ENCODE results near the gene METTL26.
A peak's percentile ranks its signal among the peaks of the same experiment; 100 is the strongest.

The METTL26 gene

DNA sequence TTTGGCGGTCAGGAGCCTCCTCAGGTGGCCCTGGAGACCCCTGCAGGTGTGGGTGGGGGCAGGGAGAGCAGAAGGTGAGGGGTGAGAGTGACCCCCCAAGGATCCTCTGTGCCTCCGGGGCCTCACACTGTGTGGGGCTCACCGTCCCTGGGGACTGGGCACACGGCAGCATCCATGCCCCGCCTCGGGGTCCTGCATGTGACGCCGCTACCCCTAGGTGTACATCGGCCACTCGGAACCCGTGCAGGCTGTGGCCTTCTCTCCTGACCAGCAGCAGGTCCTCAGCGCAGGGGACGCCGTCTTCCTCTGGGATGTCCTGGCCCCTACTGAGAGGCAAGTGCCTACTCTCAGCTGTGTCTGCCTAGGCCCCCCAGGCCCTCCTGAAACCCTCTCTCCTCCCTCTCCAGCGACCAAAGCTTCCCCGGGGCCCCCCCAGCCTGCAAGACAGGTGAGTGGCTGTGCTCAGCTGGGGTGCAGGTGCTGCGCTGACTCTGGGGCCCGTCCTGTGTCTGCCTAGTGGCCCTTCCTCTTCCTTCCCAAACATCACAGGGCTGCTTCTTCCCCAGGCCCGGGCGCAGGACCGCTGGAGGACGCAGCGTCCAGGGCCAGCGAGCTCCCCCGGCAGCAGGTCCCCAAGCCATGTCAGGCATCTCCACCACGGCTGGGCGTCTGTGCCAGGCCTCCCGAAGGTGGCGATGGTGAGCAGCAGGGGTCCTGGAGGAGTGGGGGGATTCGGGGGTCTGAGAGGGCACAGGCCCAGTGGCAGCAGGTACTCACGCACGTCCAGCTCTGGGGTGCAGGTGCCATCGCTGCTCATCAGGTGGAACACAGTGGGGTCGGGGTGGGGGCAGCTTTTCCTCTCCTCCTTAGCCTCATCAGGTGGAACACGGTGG lies 22.8 kb upstream of the METTL26 start:
- no peak for DNase-seq (ENCODE audit: low spot score)

DNA sequence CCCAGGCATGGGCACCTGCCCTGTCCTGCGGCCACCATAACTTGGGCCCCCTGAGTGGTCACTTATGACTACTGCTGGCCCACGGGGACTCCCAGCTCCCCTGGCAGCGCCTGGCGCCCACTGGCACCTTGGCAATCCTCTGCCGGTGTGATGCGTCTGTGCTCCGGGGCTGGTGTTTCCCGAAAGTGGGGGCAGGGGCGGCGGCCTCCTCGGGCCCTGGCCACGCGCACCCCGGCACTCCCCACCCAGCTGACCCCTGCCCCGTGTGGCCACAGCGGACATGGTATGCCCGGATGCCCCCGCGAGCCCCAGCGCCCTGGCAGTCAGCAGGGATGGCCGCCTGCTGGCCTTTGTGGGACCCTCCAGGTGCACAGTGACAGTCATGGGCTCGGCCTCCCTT lies 21.4 kb upstream of the METTL26 start:
- no peak for DNase-seq (ENCODE audit: low spot score)

DNA sequence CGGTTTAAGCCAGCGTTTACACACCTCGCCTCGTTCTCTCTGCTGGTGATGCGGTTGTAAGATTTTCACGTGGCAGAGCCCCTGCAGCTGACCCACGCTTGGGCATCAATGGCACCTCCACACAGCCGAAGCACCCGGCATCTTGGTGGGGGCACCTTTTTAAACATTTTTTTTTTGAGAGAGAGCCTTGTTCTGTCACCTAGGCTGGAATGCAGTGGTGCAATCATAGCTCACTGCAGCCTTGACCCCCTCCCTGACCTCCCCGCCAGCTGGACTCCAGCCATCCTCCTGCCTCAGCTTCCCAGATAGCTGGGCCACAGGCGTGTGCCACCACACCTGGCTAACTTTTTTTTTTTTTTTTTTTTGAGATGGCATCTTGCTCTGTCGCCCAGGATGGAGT lies 17.9 kb upstream of the METTL26 start:
- no peak for DNase-seq (ENCODE audit: low spot score)

DNA sequence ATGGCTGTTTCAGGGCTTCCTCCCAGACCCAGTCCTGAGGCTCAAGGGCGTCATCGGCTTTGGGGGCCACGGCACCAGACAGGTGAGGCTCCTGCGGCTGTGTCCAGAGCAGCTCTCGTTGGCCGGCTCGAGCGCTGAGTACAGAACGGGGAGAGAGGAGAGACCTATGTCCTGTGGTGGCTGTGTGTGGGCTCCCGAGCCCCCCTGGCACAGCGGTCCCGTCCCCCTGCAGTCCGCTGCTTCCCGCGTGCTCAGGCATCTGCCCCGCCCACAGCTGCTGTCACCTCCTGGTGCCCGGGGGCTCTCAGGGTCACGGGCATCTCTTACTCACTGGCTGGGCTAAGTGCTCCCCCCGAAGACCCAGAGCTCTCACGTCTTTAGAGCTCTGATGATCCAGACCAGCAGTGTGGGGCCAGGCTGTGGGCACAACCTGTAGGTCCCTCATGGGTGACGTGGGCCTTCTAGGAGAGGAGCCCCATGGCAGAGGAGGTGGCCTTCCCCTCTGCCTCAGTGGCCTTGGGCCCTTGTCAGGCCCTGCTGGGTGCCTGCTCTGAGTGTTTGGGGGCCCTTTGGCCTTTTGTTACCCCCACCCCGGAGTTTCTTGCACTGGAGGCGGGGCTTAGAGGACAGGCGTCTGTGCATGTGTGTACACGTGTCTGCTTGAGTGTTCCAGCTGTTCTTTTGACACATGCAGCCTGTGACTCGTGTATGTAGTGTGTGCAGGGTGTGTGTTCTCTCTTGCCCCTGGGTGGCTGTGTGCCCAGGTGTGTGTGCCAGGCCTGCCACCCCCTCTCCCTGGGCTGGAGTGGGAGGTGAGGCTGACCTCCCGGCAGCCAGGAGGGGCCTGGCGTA lies 16.6 kb upstream of the METTL26 start:
- no peak for DNase-seq (ENCODE audit: low spot score)

GRCh38 chr16:651844-652243 lies 15.7 kb upstream of the METTL26 start:
- no peak for DNase-seq (ENCODE audit: low spot score)

DNA sequence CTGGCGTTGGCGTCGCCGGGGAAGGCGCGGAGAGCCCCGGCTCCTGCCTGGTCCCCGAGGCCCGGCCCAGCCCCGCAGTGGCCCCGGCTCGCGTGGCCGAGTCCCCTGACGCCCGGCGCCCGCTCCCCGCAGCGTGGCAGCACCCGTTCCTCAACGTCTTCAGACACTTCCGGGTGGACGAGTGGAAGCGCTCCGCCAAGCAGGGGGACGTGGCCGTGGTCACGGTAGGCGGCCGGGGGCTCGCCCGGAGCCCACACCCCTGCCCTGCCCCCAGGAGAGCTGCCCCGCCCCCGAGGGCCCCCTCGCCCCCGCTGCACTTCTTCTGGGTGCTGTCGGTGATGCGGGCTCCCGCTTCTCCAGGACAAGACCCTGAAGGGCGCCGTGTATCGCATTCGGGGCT lies 13.5 kb upstream of the METTL26 start:
- DNase-seq (ENCODE audit: low spot score), result no peak

DNA sequence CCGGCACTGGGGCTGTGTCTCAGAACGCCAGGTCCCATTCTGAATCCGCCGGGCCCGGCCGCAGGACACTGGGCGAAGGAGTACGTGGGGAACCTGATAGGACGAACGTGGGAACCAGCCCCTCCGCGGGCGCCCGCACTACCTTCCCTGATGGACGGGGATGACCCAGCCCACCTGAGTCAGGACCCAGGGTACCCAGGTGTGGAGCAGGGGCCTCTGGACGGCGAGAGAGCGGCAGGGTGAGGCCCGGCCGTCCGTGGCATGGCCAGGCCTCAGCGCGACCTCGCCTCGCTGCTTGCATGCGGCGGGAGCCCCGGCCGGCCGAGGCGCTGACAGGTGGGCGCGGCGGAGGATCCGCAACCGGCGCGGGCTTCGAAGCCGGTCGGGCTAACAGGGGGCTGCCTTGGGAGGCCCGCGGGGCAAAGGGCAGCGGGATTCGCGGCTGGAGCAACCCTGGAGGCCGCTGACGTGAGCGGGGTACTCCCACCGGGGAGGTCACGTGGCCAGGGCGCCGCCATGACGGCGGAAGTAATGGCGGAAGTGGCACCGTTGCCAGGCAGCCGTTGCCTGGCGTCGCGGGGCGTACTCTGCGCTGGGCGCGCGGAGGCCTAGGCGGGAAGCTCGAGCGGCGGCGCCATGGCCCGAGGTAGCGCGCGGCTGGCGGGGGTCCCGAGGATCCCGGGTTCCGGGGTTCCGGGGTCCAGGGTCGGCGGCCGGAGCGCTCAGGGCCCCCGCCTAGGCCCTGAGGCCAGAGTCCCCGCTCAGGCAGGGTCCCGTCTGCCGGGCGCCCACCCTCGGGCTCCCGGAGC lies 12.9 kb upstream of the METTL26 start, which contains the start of gene WDR90:
Gene WDR90, plus strand, starts transcription at position 585 of the 809 bp plus-strand sequence. Its CDS starts 52 bp downstream, at position 637.
- peak; percentile 89 for DNase-seq (ENCODE audit: low spot score)

DNA sequence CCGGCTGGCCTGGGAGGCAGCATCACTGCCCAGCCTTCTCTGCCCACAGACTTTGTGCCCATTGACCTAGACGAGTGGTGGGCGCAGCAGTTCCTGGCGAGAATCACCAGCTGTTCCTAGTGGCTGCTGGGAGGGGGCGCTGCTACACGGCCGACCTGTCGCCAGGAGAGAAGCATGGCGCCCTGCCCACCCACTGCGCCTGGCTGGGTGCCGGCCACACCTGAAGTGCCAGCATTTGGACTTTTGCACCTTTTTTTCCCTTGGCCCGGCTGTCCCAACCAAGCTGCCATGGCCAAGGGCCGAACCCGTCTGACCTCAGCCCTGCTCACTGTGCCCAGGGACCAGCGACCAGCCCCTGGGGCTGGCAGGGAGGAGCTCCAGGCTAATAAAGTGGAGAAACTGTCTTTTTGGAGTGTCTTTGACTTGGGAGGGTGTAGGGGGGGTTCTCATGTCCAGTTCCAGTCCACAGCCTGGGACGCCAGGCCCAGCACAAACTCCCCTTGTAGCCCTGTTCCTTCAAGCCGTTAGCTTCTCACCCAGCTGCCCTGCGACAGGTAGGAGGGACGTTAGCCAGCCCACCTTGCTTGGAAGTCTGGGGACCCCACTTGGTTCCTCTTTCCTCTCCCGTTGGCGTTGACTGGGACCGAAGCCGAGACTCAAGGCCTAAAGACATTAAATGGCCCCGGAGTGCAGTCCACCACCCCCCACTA lies 12.1 kb upstream of the METTL26 start:
- DNase-seq (ENCODE audit: low spot score), result peak; percentile 26

DNA sequence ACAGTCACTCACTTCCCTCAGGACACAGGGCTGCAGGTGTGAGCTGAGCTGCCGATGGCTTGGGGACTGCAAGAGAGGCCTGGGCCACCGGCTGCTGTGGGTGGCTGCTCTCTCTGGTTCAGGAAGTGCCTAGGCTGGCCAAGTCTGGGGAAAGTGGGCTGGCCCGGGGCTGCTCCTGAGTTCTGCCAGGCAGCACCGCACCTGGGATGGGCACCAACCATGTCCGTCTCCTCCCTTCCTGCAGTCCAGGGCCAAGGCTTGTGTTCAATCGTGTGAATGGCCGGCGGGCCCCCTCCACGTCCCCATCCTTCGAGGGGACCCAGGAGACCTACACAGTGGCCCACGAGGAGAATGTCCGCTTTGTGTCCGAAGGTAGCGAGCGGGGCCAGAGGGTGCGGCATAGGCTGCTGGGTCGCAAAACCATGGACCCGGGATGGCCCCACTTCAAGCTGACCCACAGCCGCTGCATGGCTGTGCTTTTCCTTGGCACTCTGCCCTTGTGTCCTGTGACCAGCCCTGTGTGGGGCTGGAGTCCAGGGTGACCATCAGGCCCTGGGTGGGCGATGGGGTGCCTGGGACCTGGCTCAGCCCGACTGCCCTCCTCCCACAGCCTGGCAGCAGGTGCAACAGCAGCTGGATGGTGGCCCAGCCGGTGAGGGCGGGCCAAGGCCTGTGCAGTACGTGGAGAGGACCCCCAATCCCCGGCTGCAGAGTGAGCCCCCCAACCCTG lies 11.2 kb upstream of the METTL26 start:
- no peak for DNase-seq (ENCODE audit: low spot score)

DNA sequence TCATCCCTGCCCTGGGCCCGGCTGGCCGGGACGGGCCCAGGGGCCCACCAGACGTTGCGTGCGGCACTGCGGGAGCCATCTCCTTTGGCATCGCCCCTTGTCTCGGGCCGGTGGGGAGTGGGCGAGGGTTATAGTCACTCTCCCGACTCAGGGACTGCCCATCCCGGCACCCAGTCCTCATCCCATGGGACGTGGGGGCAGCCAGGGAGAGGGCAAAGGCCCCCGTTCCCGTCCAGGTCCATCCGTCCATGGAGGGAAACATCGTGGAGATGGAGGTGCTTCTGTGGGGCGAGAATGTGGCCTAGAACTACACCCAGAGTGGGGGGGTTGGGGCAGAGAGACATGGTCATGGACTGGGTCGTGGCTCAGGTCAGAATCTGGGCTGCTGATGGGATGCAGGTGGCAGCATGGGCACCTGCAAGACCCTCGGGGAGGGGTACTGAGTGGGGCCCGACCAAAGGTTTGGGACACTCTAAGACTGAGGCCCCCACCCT lies 10.6 kb upstream of the METTL26 start:
- no peak for DNase-seq (ENCODE audit: low spot score)

- DNase-seq (ENCODE audit: low spot score), result no peak
Observed at GRCh38 chr16:645852-646678, 10.0 kb upstream of the METTL26 start.

- no peak for DNase-seq (ENCODE audit: low spot score)
Observed at GRCh38 chr16:644556-644955, 8.5 kb upstream of the METTL26 start.

DNA sequence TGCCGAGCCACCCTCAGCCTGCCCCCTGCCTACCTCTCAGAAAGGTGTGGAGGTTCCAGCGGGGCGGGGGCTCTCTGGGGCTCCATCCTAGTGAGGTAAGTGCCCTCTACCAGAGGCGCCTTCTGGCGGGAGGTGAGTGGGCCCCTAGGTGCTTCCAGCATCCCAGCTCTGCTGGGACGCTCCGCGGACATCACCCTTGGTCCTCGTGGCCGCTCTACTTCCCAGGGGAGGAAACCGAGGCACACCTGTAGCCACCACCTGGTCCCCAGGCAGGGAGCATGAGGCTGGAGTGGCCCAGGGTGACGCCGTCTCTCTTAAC lies 6.9 kb upstream of the METTL26 start:
- no peak for DNase-seq (ENCODE audit: low spot score)

DNA sequence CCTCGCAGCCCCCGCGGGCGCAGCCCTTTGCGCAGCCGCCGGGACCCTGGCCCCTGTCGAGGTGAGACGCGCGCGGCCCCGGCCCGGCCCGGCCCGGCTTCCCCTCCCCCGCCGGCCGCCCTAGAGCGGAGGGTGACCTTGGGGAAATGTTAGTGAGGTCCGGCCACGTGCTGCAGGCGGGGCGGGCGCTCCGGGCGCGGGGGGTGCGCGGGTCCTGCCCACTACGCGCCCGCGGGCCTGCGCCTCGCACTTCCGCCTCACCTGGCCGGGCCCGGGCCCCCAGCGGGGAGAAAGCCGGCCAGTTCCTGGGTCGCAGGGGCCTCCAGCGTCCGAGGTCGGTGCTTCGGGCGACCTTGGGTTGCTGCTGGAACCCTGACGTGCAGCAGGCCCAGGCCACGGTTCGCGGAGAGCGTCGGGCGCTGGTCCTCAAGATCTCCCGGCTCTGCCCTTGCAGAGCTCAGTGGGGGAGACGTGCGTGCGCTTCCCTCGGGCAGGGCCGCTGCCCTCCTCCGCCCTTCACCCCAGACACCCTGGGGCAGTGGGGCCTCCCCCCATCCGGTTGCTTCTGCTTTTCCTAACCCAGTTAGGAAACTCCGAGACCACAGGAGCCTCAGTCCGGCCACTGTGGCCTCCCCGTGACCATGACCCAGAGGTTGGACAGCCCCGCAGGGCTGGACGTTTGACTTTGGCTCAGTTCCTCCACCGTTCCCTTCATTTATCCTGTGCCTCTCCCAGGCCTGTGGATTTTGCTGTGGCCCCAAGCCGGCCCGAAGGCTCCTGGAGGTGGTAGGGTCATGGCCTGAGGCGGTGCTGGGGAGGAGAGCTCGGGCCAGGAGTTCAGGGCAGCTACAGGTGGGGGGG lies 6.3 kb upstream of the METTL26 start:
- DNase-seq (ENCODE audit: low spot score), result no peak

- DNase-seq (ENCODE audit: low spot score), result peak; percentile 57
Observed at GRCh38 chr16:641326-642188, 5.5 kb upstream of the METTL26 start, which contains the start of gene MCRIP2. Gene MCRIP2, plus strand, starts transcription at chr16:641828. Its CDS starts 164 bp downstream, at chr16:641992.

- no peak for DNase-seq (ENCODE audit: low spot score)
Observed at GRCh38 chr16:640614-641013, 4.5 kb upstream of the METTL26 start.

DNA sequence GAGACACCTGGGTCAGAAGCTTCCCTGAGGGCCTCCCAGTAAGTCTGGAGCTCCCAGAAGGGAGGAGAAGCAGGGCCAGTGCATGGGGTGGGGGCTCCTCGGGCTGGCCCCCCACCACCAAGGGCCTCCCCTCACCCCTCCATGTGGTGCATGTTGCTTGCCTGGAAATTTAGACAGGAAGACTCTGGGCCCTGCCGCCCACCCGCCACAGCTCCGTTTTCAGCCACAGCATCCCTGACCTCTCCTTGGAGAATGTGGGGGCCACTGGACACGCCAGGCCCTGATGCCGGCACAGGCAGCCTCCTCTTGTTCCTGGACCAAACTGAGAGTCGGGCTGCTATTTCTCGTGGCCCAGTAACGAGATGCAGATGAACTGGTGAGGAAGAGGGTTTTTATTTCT lies 2.7 kb upstream of the METTL26 start:
- no peak for DNase-seq (ENCODE audit: low spot score)

- DNase-seq (ENCODE audit: low spot score), result no peak
Observed at GRCh38 chr16:638034-638543, 2.0 kb upstream of the METTL26 start.

All from CD4-positive, alpha-beta T cell treated with Interleukin-2 at 100 ng/mL for 4 hours (primary cell).